Prostate gland (tissue), 2 donors: ENCODE data around the gene KCNJ2. TPM values are rescaled to one million over a fixed set of nuclear protein-coding genes. Genes with fewer than 3 reads are reported as not detected.
A peak's percentile ranks its signal among the peaks of the same experiment; 100 is the strongest.

Experiments used
- DNase-seq: peaks from one replicate; pipeline ENCODE4 v3.0.0-alpha.2; 2019; ENCODE audit warnings: low spot score
- H3K27ac ChIP-seq, 2 donors: fragments of 200-600 bp; sonication (generic); 2 replicates each; pipeline ENCODE4 v1.5.1; 2017 to 2019
- H3K27me3 ChIP-seq: fragments of 200-600 bp; sonication (generic); replicated peaks from 2 replicates; pipeline ENCODE4 v1.5.1; 2019; ENCODE audit not compliant: insufficient read depth
- H3K36me3 ChIP-seq, 2 donors: fragments of 200-600 bp; sonication (generic); 1 replicate in 1 of 2; 2 replicates in 1 of 2; pipeline versions ENCODE4 v1.5.1 to v1.8.1; 2017 to 2019
- H3K4me1 ChIP-seq: fragments of 200-600 bp; sonication (generic); replicated peaks from 2 replicates; pipeline ENCODE4 v1.5.1; 2019
- H3K4me3 ChIP-seq, 2 donors: fragments of 200-600 bp; sonication (generic); 2 replicates each; pipeline ENCODE4 v1.5.1; 2017 to 2019
- H3K9me3 ChIP-seq: fragments of 200-600 bp; sonication (generic); 2 replicates; pipeline ENCODE4 v1.5.1; 2017
- POLR2A ChIP-seq: fragments of 450-650 bp; IDR thresholded peaks from one replicate; pipeline ENCODE4 v1.6.1; 2016; ENCODE audit warnings: antibody characterized with exemption, mild to moderate bottlenecking
- POLR2AphosphoS5 ChIP-seq: sonication (generic); formaldehyde crosslinking; IDR thresholded peaks from one replicate; pipeline ENCODE4 v1.6.1; 2017; ENCODE audit warnings: antibody characterized with exemption
- WGBS: methylation state at CpG from one replicate; pipeline ENCODE4 v1.1.5; 2018; 5-methylcytosine and 5-hydroxymethylcytosine counted together
- intact Hi-C: fragments of 100-400 bp; cut with DNase I; formaldehyde crosslinking; loops from one replicate; pipeline ENCODE4 v1.14.2; 2022
- total RNA-seq, 2 donors: library from RNA; depleted of rRNA; stranded (reverse); fragments of >200 nt; gene quantifications; one replicate each; pipeline ENCODE4 v1.1.0, GENCODE V29; 2016
- TF ChIP-seq, protein P1 (sequence below), 4 experiments: fragments of 200-600 bp in 2 of 4; fragments of 450-650 bp in 2 of 4; sonication (generic) in 2 of 4; IDR thresholded peaks; 1 replicate in 3 of 4; 2 replicates in 1 of 4; pipeline ENCODE4 v1.5.1; 2016 to 2019; ENCODE audit warnings: antibody characterized with exemption in 4 of 4, mild to moderate bottlenecking in 2 of 4, moderate library complexity in 2 of 4

Gene KCNJ2
- total RNA-seq, 2 donors from 2014 or later: 2.6 to 3.1 TPM

DNA sequence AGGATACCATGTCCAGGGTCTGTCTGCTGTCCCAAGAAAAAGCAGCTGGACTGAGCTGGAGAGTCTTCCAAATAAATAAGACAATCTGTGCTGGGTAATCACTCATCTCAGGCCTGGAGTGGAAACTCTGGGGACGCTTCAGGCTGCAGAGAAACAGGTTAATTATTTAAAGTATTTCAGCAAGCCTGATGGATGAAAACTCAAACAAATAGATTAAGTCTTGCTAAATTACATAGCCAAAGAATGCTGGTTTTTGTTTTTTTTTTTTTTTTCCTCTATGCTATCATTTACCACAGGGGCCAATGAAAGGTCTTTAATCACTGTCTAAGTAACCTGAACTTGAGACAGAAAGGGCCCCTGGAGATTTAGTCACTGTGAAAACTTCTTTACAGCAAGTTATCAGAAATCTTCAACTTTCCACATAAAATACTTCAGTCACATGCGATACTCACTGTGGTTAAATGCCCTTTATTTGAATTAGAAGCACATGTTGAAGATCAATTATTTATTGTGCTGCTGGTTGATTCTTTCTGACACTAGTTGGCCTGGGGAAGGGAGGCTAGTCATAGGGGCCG, 31.0 kb upstream of the KCNJ2 start:
- Histone ChIP-seq H3K27me3 (no peaks in the 10 kb centered on the region), H3K27ac (peak overlapping the region; percentile 68 to 71), H3K36me3 (no peaks in the 10 kb centered on the region), H3K4me3 (no peak overlapping the region), H3K4me1 (peaks cover 14% of the 10 kb centered on the region), H3K9me3 (no peaks in the 10 kb centered on the region)
- no peak for DNase-seq
- TF ChIP-seq, protein P1, sequence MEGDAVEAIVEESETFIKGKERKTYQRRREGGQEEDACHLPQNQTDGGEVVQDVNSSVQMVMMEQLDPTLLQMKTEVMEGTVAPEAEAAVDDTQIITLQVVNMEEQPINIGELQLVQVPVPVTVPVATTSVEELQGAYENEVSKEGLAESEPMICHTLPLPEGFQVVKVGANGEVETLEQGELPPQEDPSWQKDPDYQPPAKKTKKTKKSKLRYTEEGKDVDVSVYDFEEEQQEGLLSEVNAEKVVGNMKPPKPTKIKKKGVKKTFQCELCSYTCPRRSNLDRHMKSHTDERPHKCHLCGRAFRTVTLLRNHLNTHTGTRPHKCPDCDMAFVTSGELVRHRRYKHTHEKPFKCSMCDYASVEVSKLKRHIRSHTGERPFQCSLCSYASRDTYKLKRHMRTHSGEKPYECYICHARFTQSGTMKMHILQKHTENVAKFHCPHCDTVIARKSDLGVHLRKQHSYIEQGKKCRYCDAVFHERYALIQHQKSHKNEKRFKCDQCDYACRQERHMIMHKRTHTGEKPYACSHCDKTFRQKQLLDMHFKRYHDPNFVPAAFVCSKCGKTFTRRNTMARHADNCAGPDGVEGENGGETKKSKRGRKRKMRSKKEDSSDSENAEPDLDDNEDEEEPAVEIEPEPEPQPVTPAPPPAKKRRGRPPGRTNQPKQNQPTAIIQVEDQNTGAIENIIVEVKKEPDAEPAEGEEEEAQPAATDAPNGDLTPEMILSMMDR (IDR thresholded peaks at IDR 0.05): no peak
- TF ChIP-seq POLR2AphosphoS5 (no peak), POLR2A (no peak)
- intact Hi-C loops: no loop called here
- WGBS: 45% methylated on average over 3 of the region's 3 CpGs

DNA sequence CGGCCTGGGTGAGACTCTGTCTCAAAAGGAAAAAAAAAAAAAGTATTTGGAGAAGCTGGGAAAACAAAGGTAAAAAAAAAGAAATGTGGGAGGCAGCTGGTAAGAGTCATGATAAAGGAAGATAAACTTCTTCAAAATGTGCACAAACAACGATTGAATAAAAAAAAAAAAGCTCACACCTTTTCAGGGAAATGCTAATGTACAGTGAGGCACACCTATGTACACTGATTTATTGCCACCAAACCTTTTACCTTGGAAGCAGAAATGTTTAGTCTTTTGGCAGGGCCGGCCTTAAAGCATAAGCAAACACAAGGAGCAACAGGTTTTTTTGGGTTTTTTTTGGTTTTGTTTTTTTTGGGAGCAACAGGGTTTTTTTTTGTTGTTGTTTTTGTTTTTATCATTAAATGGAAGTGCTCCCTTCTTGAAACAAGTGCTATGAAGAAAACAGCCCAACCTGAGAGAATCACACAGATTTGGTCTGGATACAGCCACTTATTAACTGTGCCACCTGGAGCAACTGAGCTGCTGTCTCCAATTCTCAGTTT, 29.8 kb upstream of the KCNJ2 start:
- 42% methylated on average over 3 of the region's 3 CpGs for WGBS
- no peaks in the 10 kb centered on the region for H3K27me3 ChIP-seq
- TF ChIP-seq POLR2AphosphoS5 (peak; percentile 34), POLR2A (no peak)
- no peaks in the 10 kb centered on the region for H3K9me3 ChIP-seq
- peak; percentile 25 for DNase-seq
- peak overlapping the region in 1 of 2 donors; percentile 68 for H3K27ac ChIP-seq
- intact Hi-C loops: no loop called here
- H3K36me3 ChIP-seq: no peaks in the 10 kb centered on the region
- no peak overlapping the region for H3K4me3 ChIP-seq
- H3K4me1 ChIP-seq: peaks cover 14% of the 10 kb centered on the region

DNA sequence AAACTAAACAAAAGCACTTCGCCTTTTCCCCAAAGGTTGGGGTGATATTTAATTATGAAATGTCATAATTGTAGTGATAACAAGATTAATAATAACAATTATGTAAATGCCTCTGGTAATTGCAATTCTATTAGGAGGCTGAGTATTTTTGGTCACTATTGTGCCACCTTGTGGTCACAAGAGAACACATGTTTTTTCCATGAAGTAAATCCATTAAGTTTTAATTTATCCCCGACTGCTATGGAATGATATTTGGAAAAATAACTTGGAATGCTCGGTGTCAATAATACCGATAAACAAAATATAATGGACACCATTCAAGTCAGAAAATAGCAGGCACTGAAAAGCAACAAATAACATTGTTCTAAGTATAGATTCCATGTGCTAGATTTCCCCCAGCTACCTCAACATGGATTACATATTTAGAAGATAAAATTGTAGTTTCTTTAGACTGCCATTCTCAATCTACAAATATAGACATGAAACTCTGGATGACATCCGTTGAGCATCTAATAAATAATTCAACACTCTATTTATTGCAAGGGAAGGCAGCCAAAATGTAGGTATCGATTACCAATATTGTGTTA, 25.0 kb upstream of the KCNJ2 start:
- H3K9me3 ChIP-seq: no peaks in the 10 kb centered on the region
- H3K27me3 ChIP-seq: no peaks in the 10 kb centered on the region
- no peak for TF ChIP-seq POLR2A
- TF ChIP-seq, protein P1 (IDR thresholded peaks at IDR 0.05): peak; percentile 58 to 84 (median 80)
- 25% methylated on average over 6 of the region's 6 CpGs for WGBS
- no peak overlapping the region for H3K4me3 ChIP-seq
- no peak for DNase-seq
- no peaks in the 10 kb centered on the region for H3K36me3 ChIP-seq
- H3K27ac ChIP-seq: no peak overlapping the region
- no peaks in the 10 kb centered on the region for H3K4me1 ChIP-seq
- intact Hi-C loops: loop anchor here (2.0 to 5.0 kb wide), 2 partner anchors 536 to 577 kb away; no protein-coding TSS in a partner anchor

DNA sequence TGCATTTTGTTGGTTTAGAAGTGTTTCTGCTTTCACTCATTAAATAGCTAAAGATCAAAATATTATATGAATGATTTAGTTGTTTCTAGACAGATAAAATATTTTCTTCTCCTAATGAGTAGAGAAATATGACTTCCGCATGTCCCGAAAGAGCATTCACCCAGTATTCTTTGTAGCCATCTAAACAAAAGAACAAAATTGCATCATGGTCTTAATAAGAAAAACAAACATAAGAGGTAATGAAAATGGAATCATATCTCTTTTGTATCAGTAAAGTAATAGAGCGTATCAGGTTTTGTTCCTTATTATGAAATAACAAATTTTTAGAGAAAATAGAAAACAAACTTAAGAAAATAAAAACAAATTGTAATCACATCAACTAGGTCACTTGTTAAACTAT, 16.1 kb upstream of the KCNJ2 start:
- Histone ChIP-seq H3K4me3 (no peak overlapping the region), H3K4me1 (no peaks in the 10 kb centered on the region), H3K36me3 (no peaks in the 10 kb centered on the region), H3K27me3 (peaks cover 4% of the 10 kb centered on the region), H3K9me3 (no peaks in the 10 kb centered on the region), H3K27ac (no peak overlapping the region)
- no peak for DNase-seq
- WGBS: 95% methylated on average over 3 of the region's 3 CpGs
- intact Hi-C loops: no loop called here
- no peak for TF ChIP-seq POLR2A
- TF ChIP-seq, protein P1 (IDR thresholded peaks at IDR 0.05): no peak

DNA sequence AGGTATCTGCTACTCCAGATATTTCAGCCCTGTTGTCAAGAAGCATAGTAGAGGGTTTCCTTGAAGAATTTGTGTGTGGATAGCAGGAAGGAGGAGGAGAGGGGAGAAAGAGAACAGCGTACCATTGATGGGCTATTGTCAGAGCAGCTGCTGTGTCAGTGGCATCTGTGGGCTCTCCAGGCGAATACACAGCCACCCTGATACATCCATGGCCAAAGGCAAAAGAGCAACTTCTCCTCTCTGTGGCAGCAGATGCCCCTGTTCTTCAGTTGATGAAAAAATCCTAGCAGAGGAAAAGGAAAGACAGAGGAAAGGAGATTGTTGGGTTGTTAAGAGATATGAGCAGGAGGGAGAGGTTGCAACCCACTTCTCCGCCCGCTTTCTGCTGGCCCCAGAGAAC, 12.2 kb upstream of the KCNJ2 start:
- no peak for DNase-seq
- H3K36me3 ChIP-seq: no peaks in the 10 kb centered on the region
- 97% methylated on average over 4 of the region's 4 CpGs for WGBS
- intact Hi-C loops: no loop called here
- H3K27ac ChIP-seq: no peak overlapping the region
- H3K4me1 ChIP-seq: no peaks in the 10 kb centered on the region
- no peaks in the 10 kb centered on the region for H3K9me3 ChIP-seq
- H3K27me3 ChIP-seq: no peaks in the 10 kb centered on the region
- no peak for TF ChIP-seq POLR2A
- TF ChIP-seq, protein P1 (IDR thresholded peaks at IDR 0.05): no peak
- H3K4me3 ChIP-seq: no peak overlapping the region
